PC-3 (cell line): ENCODE data around the gene MRLN. TPM values are rescaled to one million over a fixed set of nuclear protein-coding genes. Genes with fewer than 3 reads are reported as not detected.
A peak's percentile ranks its signal among the peaks of the same experiment; 100 is the strongest.
"Not testable (repeated sequence)": the region's sequence is repeated elsewhere in the genome, so short reads cannot be mapped to it uniquely, and the experiment has no call there.

ENCODE experiments used
- ATAC-seq: fragments of 200-7000 bp; cut with Tn5 transposase; 2 replicates; pipeline ENCODE4 v1.9.1; 2020; ENCODE audit warnings: mild to moderate bottlenecking, moderate library complexity
- BruUV-seq: library from RNA; stranded (reverse); fragments of 400-500 nt; replicated peaks from 2 replicates; lab custom pipeline; 2021; lab: Mats Ljungman, UMichigan
- CTCF ChIA-PET: fragments of 300-600 bp; sonication (Branson Sonifier 250); formaldehyde crosslinking; loops from one replicate; lab custom pipeline; 2022; ENCODE audit warnings: antibody characterized with exemption; lab: Charles Lee
- POLR2A ChIA-PET: fragments of 300-600 bp; sonication (Branson Sonifier 250); formaldehyde crosslinking; loops from one replicate; lab custom pipeline; 2022; ENCODE audit warnings: antibody characterized with exemption; ENCODE audit not compliant: unreplicated experiment; lab: Charles Lee
- DNase-seq: peaks from one replicate; pipeline ENCODE4 v3.0.0-alpha.2; 2015
- H2AFZ ChIP-seq: fragments of 300-600 bp; sonication (generic); 2 replicates; pipeline ENCODE4 v1.6.0; 2016; ENCODE audit warnings: antibody characterized with exemption, low read length
- H3F3A ChIP-seq: fragments of 300-600 bp; sonication (generic); one replicate; pipeline ENCODE4 v1.6.0; 2017; ENCODE audit warnings: antibody characterized with exemption, low read length, control low read depth, mild to moderate bottlenecking; ENCODE audit not compliant: unreplicated experiment
- H3K27ac ChIP-seq: fragments of 300-600 bp; sonication (generic); 2 replicates; pipeline ENCODE4 v1.5.1; 2016; ENCODE audit warnings: mild to moderate bottlenecking, low read length
- H3K27me3 ChIP-seq: fragments of 300-600 bp; sonication (generic); 2 replicates; pipeline ENCODE4 v1.6.1; 2016; ENCODE audit warnings: low read length, mixed read lengths
- H3K36me3 ChIP-seq: fragments of 300-600 bp; sonication (generic); 2 replicates; pipeline ENCODE4 v1.6.1; 2016; ENCODE audit warnings: low read depth, mixed run types, low read length, mixed read lengths
- H3K4me1 ChIP-seq: fragments of 300-600 bp; sonication (generic); 2 replicates; pipeline ENCODE4 v1.5.1; 2016; ENCODE audit warnings: low read length; ENCODE audit not compliant: insufficient read depth
- H3K4me2 ChIP-seq: fragments of 300-600 bp; sonication (generic); 2 replicates; pipeline ENCODE4 v1.6.0; 2016; ENCODE audit warnings: low read length
- H3K4me3 ChIP-seq: fragments of 300-600 bp; sonication (generic); 2 replicates; pipeline ENCODE4 v1.5.1; 2016; ENCODE audit warnings: mild to moderate bottlenecking, low read length, mixed read lengths
- H3K79me2 ChIP-seq: fragments of 300-600 bp; sonication (generic); 2 replicates; pipeline ENCODE4 v1.6.1; 2017; ENCODE audit warnings: low read length, mixed read lengths
- H3K9ac ChIP-seq: fragments of 300-600 bp; sonication (generic); 2 replicates; pipeline ENCODE4 v1.6.0; 2016; ENCODE audit warnings: mild to moderate bottlenecking, low read length
- H3K9me2 ChIP-seq: fragments of 300-600 bp; sonication (generic); replicated peaks from 2 replicates; pipeline ENCODE4 v1.6.1; 2016; ENCODE audit warnings: mixed run types, low read length, mixed read lengths
- H3K9me3 ChIP-seq: fragments of 300-600 bp; sonication (generic); 2 replicates; pipeline ENCODE4 v1.6.1; 2016; ENCODE audit warnings: low read length, mixed read lengths
- H4K20me1 ChIP-seq: fragments of 300-600 bp; sonication (generic); 2 replicates; pipeline ENCODE4 v1.6.1; 2016; ENCODE audit warnings: low read length, mixed read lengths
- CTCF ChIP-seq: fragments of 300-600 bp; sonication (generic); conservative IDR thresholded peaks from 2 replicates; pipeline ENCODE4 v1.5.1; 2017; ENCODE audit warnings: antibody characterized with exemption, low read depth, mild to moderate bottlenecking, low read length
- EZH2 ChIP-seq: fragments of 300-600 bp; sonication (generic); IDR thresholded peaks from one replicate; pipeline ENCODE4 v1.6.1; 2017; ENCODE audit warnings: antibody characterized with exemption, mild to moderate bottlenecking, low read length; ENCODE audit not compliant: unreplicated experiment
- EZH2phosphoT487 ChIP-seq: fragments of 300-600 bp; sonication (generic); IDR thresholded peaks from 2 replicates; pipeline ENCODE4 v1.6.1; 2018; ENCODE audit warnings: mild to moderate bottlenecking, antibody characterized with exemption, low read length, borderline replicate concordance
- intact Hi-C: fragments of 100-400 bp; cut with micrococcal nuclease; formaldehyde crosslinking; loops from 2 replicates; pipeline ENCODE4 v1.9.0; 2023
- total RNA-seq: library from RNA; depleted of rRNA; stranded (reverse); fragments of >200 nt; gene quantifications from 2 replicates; pipeline ENCODE4 v1.2.3, GENCODE V29; 2014

Gene MRLN
- total RNA-seq, 1 experiment from 2014 or later, result not detected

- BruUV-seq, result no TSS peak
- ATAC-seq (no peak), DNase-seq (peak; percentile 56)
- intact Hi-C loops, result no loop called here
- no peak overlapping the region for H2AFZ ChIP-seq
- H3K79me2 ChIP-seq, result no peaks in the 10 kb centered on the region
- no peak overlapping the region for H3K4me2 ChIP-seq
- H3F3A ChIP-seq, result no peaks in the 10 kb centered on the region
- no peak overlapping the region for H3K9ac ChIP-seq
- no peak overlapping the region for H3K4me3 ChIP-seq
- no peaks in the 10 kb centered on the region for H3K9me2 ChIP-seq
- no peaks in the 10 kb centered on the region for H4K20me1 ChIP-seq
- H3K9me3 ChIP-seq, result no peaks in the 10 kb centered on the region
- no peaks in the 10 kb centered on the region for H3K36me3 ChIP-seq
- POLR2A ChIA-PET, result interaction anchor here (0.6 kb wide), 1 partner anchor 48 kb away, joined by 6 read pairs; no protein-coding TSS in a partner anchor
- H3K4me1 ChIP-seq, result peaks cover 14% of the 10 kb centered on the region
- no peak for TF ChIP-seq CTCF
- no peak for TF ChIP-seq EZH2phosphoT487
- TF ChIP-seq EZH2, result no peak
- CTCF ChIA-PET, result no interaction called here
- H3K27me3 ChIP-seq, result no peaks in the 10 kb centered on the region
- H3K27ac ChIP-seq, result no peak overlapping the region
Measured at GRCh38 chr10:59750155-59750945, 2.9 kb downstream of the MRLN start.

- DNase-seq (peak; percentile 82), ATAC-seq (peak; percentile 93)
- H3F3A ChIP-seq, result no peaks in the 10 kb centered on the region
- no peak overlapping the region for H2AFZ ChIP-seq
- no TSS peak for BruUV-seq
- intact Hi-C loops, result loop anchor here (1.0 to 2.0 kb wide), 3 partner anchors 34 to 60 kb away; no protein-coding TSS in a partner anchor
- CTCF ChIA-PET, result no interaction called here
- H4K20me1 ChIP-seq, result no peaks in the 10 kb centered on the region
- peak overlapping the region; percentile 16; the same call in 1 of the 2 replicates for H3K4me2 ChIP-seq
- H3K9me3 ChIP-seq, result no peaks in the 10 kb centered on the region
- no peak overlapping the region for H3K4me3 ChIP-seq
- no peaks in the 10 kb centered on the region for H3K27me3 ChIP-seq
- H3K4me1 ChIP-seq, result peaks cover 14% of the 10 kb centered on the region
- POLR2A ChIA-PET, result interaction anchor here (0.7 kb wide), 1 partner anchor 39 kb away, joined by 5 read pairs; the partner anchor contains the start of gene SLC16A9
- no peaks in the 10 kb centered on the region for H3K9me2 ChIP-seq
- no peaks in the 10 kb centered on the region for H3K36me3 ChIP-seq
- TF ChIP-seq EZH2phosphoT487 (no peak), EZH2 (no peak)
- H3K27ac ChIP-seq, result peak overlapping the region; percentile 76
- peak overlapping the region; percentile 24; the same call in 1 of the 2 replicates for H3K9ac ChIP-seq
- no peaks in the 10 kb centered on the region for H3K79me2 ChIP-seq
Measured at GRCh38 chr10:59748834-59749233, 4.4 kb downstream of the MRLN start.

- ChIA-PET CTCF (interaction anchor here (0.7 kb wide), 1 partner anchor 49 kb away, joined by 3 read pairs; no protein-coding TSS in a partner anchor), POLR2A (no interaction called here)
- Histone ChIP-seq H3K27ac (no peak overlapping the region), H3K27me3 (no peaks in the 10 kb centered on the region), H3K9me2 (no peaks in the 10 kb centered on the region), H3K9me3 (no peaks in the 10 kb centered on the region), H3K79me2 (no peaks in the 10 kb centered on the region), H4K20me1 (no peaks in the 10 kb centered on the region), H3K4me3 (no peak overlapping the region), H3K36me3 (no peaks in the 10 kb centered on the region), H3K9ac (no peak overlapping the region), H3K4me1 (peaks cover 29% of the 10 kb centered on the region), H3F3A (no peaks in the 10 kb centered on the region), H2AFZ (no peak overlapping the region), H3K4me2 (no peak overlapping the region)
- intact Hi-C loops, result no loop called here
- BruUV-seq, result no TSS peak
- ATAC-seq, result no peak
- TF ChIP-seq CTCF, result no peak
- TF ChIP-seq EZH2, result no peak
- TF ChIP-seq EZH2phosphoT487, result no peak
- no peak for DNase-seq
Measured at GRCh38 chr10:59745163-59745650, 8.0 kb downstream of the MRLN start.

- H3K4me1 ChIP-seq, result peaks cover 29% of the 10 kb centered on the region
- H3K9ac ChIP-seq, ATAC-seq, BruUV-seq, H3K4me3 ChIP-seq, H3K27me3 ChIP-seq, H3K36me3 ChIP-seq, H3K9me2 ChIP-seq, H4K20me1 ChIP-seq, H3K79me2 ChIP-seq, H2AFZ ChIP-seq, POLR2A ChIA-PET, H3K27ac ChIP-seq, H3K4me2 ChIP-seq, H3F3A ChIP-seq, intact Hi-C loops, DNase-seq, H3K9me3 ChIP-seq: not testable (repeated sequence)
- CTCF ChIA-PET, result interaction anchor here (0.7 kb wide), 1 partner anchor 49 kb away, joined by 3 read pairs; no protein-coding TSS in a partner anchor
Measured at GRCh38 chr10:59744762-59745161, 8.5 kb downstream of the MRLN start.
